B cell (primary cell): ENCODE measurements around the gene HOOK2. TPM values are rescaled to one million over a fixed set of nuclear protein-coding genes. Genes with fewer than 3 reads are reported as not detected.

ENCODE experiments used
- ATAC-seq: fragments of 200-7000 bp; cut with Tn5 transposase; one replicate; pipeline ENCODE4 v1.10.0; 2021; ENCODE audit warnings: low read depth, mild to moderate bottlenecking, moderate number of reproducible peaks, moderate library complexity
- CTCF ChIA-PET: fragments of 350-600 bp; sonication (Branson Sonifier 250); formaldehyde crosslinking; loops from one replicate; lab custom pipeline; 2021; ENCODE audit warnings: antibody characterized with exemption, inconsistent platforms; lab: Charles Lee
- POLR2A ChIA-PET: fragments of 350-600 bp; sonication (Branson Sonifier 250); formaldehyde crosslinking; loops from one replicate; lab custom pipeline; 2021; ENCODE audit warnings: antibody characterized with exemption; lab: Charles Lee
- DNase-seq: peaks from one replicate; pipeline ENCODE4 v3.0.0; 2013
- H2AFZ ChIP-seq: 2 replicates; pipeline ENCODE4 v1.6.1; 2012; ENCODE audit warnings: mild to moderate bottlenecking, low read depth, low read length; ENCODE audit not compliant: insufficient read depth, poor library complexity, severe bottlenecking
- H3K27ac ChIP-seq, 2 donors: 1 replicate in 1 of 2; 2 replicates in 1 of 2; pipeline ENCODE4 v1.5.1; 2012 to 2013; ENCODE audit warnings: low read length in 2 of 2, mild to moderate bottlenecking in 2 of 2, moderate library complexity in 1 of 2
- H3K27me3 ChIP-seq, 4 experiments: fragments of 200-600 bp in 1 of 4; sonication (generic) in 1 of 4; replicated peaks in 1 of 4; 1 replicate in 2 of 4; 2 replicates in 2 of 4; pipeline versions ENCODE4 v1.6.1 to v1.7.0; 2013 to 2016; ENCODE audit warnings: low read length in 3 of 4, mild to moderate bottlenecking in 2 of 4, mixed read lengths in 1 of 4, moderate library complexity in 1 of 4; ENCODE audit not compliant: insufficient read depth in 4 of 4, control insufficient read depth in 3 of 4; ENCODE audit errors: control extremely low read depth in 1 of 4
- H3K36me3 ChIP-seq, 2 experiments: replicated peaks in 1 of 2; 1 replicate in 1 of 2; 2 replicates in 1 of 2; pipeline versions ENCODE4 v1.6.1 to v1.7.1; 2013; ENCODE audit warnings: low read length in 1 of 2; ENCODE audit not compliant: insufficient read depth in 2 of 2, control insufficient read depth in 1 of 2; ENCODE audit errors: control extremely low read depth in 1 of 2, extremely low read depth in 1 of 2
- H3K4me1 ChIP-seq, 2 donors: fragments of 200-600 bp in 1 of 2; sonication (generic) in 1 of 2; 1 replicate in 1 of 2; 2 replicates in 1 of 2; pipeline versions ENCODE4 v1.5.1 to v1.6.1; 2013 to 2017; ENCODE audit warnings: low read length in 2 of 2; ENCODE audit not compliant: control insufficient read depth in 2 of 2, insufficient read depth in 2 of 2
- H3K4me2 ChIP-seq: replicated peaks from 2 replicates; pipeline ENCODE3; 2012; ENCODE audit warnings: mild to moderate bottlenecking, low read depth, low read length; ENCODE audit not compliant: poor library complexity, severe bottlenecking
- H3K4me3 ChIP-seq, 5 experiments: fragments of 200-600 bp in 1 of 5; sonication (generic) in 1 of 5; 1 replicate in 3 of 5; 2 replicates in 2 of 5; pipeline versions ENCODE4 v1.5.1 to v1.7.0; 2011 to 2016; ENCODE audit warnings: low read length in 4 of 5, mild to moderate bottlenecking in 4 of 5, low read depth in 2 of 5, control low read depth in 1 of 5, moderate library complexity in 1 of 5; ENCODE audit not compliant: insufficient read depth in 1 of 5; ENCODE audit errors: control extremely low read depth in 1 of 5, extremely low read depth in 1 of 5
- H3K79me2 ChIP-seq: fragments of 200-600 bp; sonication (generic); one replicate; pipeline ENCODE4 v1.6.0; 2016; ENCODE audit warnings: low read length; ENCODE audit not compliant: control insufficient read depth, insufficient read depth
- H3K9ac ChIP-seq: fragments of 200-600 bp; sonication (generic); 2 replicates; pipeline ENCODE4 v1.6.1; 2017; ENCODE audit warnings: mild to moderate bottlenecking, low read length, moderate library complexity
- H3K9me3 ChIP-seq, 3 donors: one replicate each; pipeline versions ENCODE4 v1.6.1 to v1.7.1; 2013; ENCODE audit warnings: low read length in 2 of 3; ENCODE audit not compliant: control insufficient read depth in 2 of 3, insufficient read depth in 1 of 3; ENCODE audit errors: control extremely low read depth in 1 of 3
- H4K20me1 ChIP-seq: 2 replicates; pipeline ENCODE4 v1.6.0; 2012; ENCODE audit warnings: mild to moderate bottlenecking, low read length; ENCODE audit not compliant: insufficient read depth, control insufficient read depth, poor library complexity, severe bottlenecking
- H3K27ac Mint-ChIP-seq: one replicate; pipeline ENCODE4 v1.8.0; 2021; ENCODE audit warnings: mixed read lengths
- H3K27me3 Mint-ChIP-seq: one replicate; pipeline ENCODE4 v1.8.0; 2021; ENCODE audit warnings: mixed read lengths
- H3K4me1 Mint-ChIP-seq: one replicate; pipeline ENCODE4 v1.8.0; 2021; ENCODE audit warnings: mixed read lengths
- H3K4me3 Mint-ChIP-seq: one replicate; pipeline ENCODE4 v1.8.0; 2021; ENCODE audit warnings: mixed read lengths
- H3K9me3 Mint-ChIP-seq: one replicate; pipeline ENCODE4 v1.8.0; 2022; ENCODE audit warnings: mixed read lengths; ENCODE audit not compliant: insufficient read depth
- CTCF ChIP-seq: fragments of 200-600 bp; IDR thresholded peaks from one replicate; pipeline ENCODE4 v1.8.0; 2022; ENCODE audit warnings: antibody characterized with exemption, mild to moderate bottlenecking
- EZH2 ChIP-seq: IDR thresholded peaks from 2 replicates; pipeline ENCODE4 v1.6.1; 2012; ENCODE audit warnings: borderline replicate concordance, low read depth, mild to moderate bottlenecking, moderate library complexity, low read length; ENCODE audit not compliant: insufficient read depth, poor library complexity, severe bottlenecking
- WGBS: methylation state at CpG from one replicate; pipeline ENCODE4 v1.1.5; 2013; ENCODE audit warnings: missing lambda C conversion rate; ENCODE audit not compliant: insufficient coverage; 5-methylcytosine and 5-hydroxymethylcytosine counted together
- intact Hi-C: fragments of 100-400 bp; cut with micrococcal nuclease; formaldehyde crosslinking; loops from one replicate; pipeline ENCODE4 v1.10.0; 2022
- polyA plus RNA-seq: library from polyadenylated mRNA; depleted of rRNA; stranded (reverse); fragments of >200 nt; gene quantifications from 2 replicates; pipeline ENCODE4 v1.2.3, GENCODE V29; 2012
- total RNA-seq, 2 donors: library from RNA; stranded (reverse); fragments of 120-200 nt in 1 of 2; gene quantifications; 1 replicate in 1 of 2; 2 replicates in 1 of 2; pipeline versions ENCODE4 v1.2.3 to v1.2.4, GENCODE V29; 2013 to 2022

Gene HOOK2
- total and polyA plus RNA-seq, 2 donors (not counting 1 experiment from before 2014, with no cell fraction given): 30.3 to 33.4 TPM

GRCh38 chr19:12752056-12752781, 23.1 kb downstream of the HOOK2 start:
- POLR2A ChIA-PET: no interaction called here
- CTCF ChIA-PET: interaction anchor here (0.6 to 21.3 kb wide), 4 partner anchors 10 to 96 kb away, joined by 3 to 353 read pairs (median 9); no protein-coding TSS in a partner anchor

More at GRCh38 chr19:12752056-12752781, 23.1 kb downstream of the HOOK2 start:
- intact Hi-C loops: no loop called here
- Histone ChIP-seq H2AFZ (no peak overlapping the region), H3K27ac (no peak overlapping the region), H3K9ac (no peak overlapping the region), H3K36me3 (peaks cover 0 to 11% of the 10 kb centered on the region in 2 experiments), H3K79me2 (no peaks in the 10 kb centered on the region), H3K4me3 (no peak overlapping the region), H3K4me2 (no peak overlapping the region), H3K4me1 (peaks cover 5 to 7% of the 10 kb centered on the region in 2 donors), H3K27me3 (peaks cover 0 to 29% (median 4%) of the 10 kb centered on the region in 4 experiments), H4K20me1 (no peaks in the 10 kb centered on the region), H3K9me3 (peaks cover 0 to 12% (median 5%) of the 10 kb centered on the region in 3 donors)
- H3K27ac Mint-ChIP-seq: no peak overlapping the region
- 81% methylated on average over 12 of the region's 23 CpGs for WGBS
- peaks cover 4% of the 10 kb centered on the region for H3K4me1 Mint-ChIP-seq
- peaks cover 4% of the 10 kb centered on the region for H3K9me3 Mint-ChIP-seq
- TF ChIP-seq EZH2 (no peak), CTCF (no peak)
- peaks cover 33% of the 10 kb centered on the region for H3K27me3 Mint-ChIP-seq
- ATAC-seq: no peak
- no peak overlapping the region for H3K4me3 Mint-ChIP-seq
- DNase-seq: no peak
